GM21717 (cell line): ENCODE data around the gene EXT2.

Source experiments
- ATAC-seq: cut with Tn5 transposase; IDR thresholded peaks from one replicate; pipeline ENCODE4 v1.9.1; 2021; ENCODE audit warnings: mild to moderate bottlenecking, moderate library complexity; ENCODE audit not compliant: unreplicated experiment

Gene EXT2

DNA sequence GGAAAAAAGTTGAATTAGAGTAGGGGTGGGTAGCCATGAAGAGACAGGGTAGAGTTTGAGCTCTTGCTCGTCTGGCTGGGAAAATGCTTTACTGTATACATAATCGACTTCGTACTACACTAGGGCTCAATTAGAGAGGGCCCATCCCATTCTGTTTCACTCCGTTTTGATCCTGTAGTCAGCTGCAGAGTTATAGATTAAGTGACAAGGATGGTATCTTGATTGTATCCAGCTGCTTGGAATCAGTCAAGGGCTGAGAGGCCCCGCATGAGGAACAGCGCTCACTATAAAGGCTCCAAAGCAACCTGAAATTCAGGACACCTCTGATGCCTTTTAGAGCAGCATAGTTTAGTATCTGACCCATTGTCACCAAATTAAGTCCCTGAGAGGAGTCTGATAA, 132.9 kb downstream of the EXT2 start:
- no peak for ATAC-seq

DNA sequence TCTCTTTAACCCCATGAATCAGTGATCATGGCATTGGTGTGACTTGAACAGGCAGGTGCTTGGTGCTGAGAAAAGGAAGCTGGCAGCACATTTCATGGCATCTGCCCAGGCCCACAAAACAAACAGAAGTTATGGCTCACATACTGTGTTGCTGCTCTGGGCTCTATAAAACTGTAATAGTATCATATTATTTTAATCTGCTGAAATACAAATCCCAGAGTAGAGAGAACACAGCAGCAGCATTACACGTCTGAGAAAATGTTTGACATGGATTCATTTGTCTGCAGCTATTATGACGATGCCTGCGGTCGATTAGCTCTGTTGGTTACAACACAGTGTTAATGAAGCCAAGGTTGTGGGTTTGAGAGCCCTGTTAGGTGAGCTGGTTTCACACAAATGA, 133.6 kb downstream of the EXT2 start:
- ATAC-seq, result no peak

DNA sequence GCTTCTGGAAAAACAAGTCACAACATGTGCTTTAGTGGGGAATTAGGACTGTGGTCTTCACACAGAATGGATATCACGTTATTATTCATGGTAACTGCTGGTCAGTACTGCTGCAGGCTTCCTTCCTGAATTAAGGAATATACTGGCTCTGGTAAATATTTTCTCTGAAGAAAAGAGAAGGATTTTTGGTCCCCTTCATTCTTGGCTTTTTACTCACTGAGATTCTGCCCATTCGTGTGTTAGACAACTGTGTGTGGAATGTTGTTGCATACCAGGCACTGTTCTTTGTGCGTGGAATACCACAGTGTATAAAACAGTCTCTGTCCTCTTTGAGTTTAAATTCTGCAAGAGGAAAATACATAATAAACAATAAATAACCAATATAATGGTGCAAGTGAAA, 134.1 kb downstream of the EXT2 start:
- ATAC-seq, result no peak

DNA sequence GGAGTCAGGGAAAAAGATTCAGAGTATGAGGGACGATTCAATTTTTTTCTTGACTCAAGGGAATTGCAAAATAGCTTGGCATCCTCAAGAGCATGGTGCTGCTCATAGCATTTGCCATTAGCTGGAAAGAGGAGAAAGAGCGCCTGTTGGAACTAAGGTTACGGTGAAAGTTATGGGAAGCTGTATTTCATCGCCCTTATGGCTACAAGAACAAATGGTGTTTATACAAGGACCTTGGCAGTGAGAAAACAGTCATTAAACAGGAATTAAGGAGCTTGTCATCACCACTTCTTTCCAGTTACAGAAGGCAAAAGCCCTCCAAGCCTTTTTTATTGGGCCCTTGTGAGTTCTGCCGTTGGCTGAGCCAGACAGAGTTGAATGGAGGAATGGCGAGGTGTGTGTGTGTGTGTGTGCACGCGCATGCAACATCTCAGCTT, 140.3 kb downstream of the EXT2 start:
- no peak for ATAC-seq

DNA sequence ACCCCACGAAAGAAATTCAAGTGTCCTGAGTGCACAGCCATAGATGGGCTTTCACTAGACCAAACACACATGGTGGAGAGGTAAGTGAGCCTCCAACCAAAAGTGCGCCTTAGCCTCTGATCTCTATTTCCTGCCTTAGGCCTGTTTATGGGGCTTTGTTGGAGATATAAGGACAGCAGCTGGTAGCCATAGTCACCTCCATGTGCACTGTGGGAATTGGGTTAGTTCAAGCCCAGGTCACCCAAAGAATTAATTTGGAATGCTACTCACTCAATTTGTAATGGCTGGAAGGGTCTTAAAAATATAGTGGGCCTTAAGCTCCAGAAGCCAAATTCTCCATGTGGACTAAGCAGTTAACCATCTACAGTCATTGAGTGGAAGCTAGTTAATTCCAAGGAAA, 140.8 kb downstream of the EXT2 start:
- no peak for ATAC-seq

DNA sequence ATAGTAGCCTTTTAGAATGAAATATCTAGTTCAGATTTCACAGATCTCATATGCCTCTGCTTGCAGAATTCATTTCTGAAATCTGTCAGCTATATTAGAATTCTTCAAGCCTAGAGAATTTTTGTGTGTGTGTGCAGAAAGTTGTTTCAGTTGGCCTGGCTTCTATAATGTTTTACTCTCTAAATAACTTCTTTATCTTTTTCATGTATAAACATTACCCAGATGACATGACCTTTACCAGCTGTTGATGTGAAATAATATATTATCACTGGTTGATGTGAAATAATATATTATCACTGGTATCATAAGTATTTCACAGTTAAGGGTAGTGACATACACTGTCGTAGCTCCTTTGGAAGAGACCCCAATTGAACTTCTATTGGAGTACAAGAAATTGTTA, 141.7 kb downstream of the EXT2 start:
- ATAC-seq, result no peak

DNA sequence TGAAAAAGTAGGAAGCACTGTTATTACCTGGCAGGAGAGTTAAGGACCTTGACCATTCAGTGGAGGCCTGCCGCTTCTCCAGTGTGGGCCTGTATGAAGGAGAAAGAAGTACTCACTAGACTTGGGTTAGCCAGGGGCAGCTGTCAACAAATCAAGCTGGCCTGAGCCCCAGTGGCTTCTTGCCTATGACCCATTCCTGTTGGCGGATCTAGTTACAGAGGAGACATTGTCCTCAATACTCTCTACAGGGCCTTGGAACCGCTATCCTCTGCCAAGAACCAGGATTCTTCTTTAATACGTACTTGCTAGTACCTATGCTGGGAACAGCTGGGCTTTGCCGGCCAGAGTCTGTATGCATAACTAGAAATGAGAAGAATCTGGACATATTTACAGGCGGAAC, 146.4 kb downstream of the EXT2 start:
- ATAC-seq, result no peak

DNA sequence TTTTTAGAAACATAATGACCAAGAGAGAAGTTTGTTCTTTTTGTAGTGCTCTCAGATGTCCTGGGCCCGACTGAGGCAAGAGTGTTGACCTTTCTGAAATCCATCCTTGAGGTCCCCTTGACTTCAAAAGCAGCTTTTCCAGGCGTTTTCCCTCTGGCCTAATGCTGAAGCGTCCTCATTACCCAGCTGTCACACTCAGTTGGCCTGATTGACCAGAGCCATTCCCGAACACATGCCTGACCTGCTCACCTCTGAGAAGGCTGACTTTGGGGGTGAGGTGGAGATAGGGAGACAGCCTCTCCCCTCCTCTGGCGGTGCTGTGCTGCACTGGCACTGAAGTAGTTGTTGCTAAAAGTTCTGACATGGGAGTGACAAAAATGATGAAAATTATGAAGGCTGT, 147.6 kb downstream of the EXT2 start:
- ATAC-seq, result no peak

DNA sequence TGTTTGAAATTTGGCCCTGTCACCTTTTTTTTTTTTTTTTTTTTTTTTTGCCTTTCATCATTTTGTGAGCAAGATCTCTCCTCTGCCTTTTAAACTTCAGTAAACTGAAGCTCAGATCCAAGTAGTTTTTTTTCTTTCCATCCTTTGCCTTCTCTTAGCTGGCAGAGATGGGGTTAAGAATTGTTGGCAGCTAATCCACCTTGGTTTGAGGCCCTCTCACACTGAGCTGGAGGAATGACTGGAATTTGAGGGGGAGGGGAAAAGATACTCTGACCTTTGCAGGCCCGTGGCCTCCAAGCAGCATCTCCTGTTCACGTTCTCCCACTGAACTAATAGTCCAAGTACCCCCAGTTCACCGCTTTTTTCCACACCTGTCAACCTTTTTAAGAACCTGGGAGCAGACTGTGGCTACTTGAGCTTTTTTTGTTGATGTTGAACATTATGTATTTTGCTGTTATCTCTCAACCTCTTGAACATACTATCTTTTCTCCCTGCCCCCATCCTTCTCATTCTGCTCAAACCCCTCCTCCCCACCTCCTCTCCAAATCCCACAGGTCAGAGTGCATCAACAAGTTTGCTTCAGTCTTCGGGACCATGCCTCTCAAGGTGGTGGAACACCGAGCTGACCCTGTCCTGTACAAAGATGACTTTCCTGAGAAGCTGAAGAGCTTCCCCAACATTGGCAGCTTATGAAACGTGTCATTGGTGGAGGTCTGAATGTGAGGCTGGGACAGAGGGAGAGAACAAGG, 148.3 kb downstream of the EXT2 start:
- no peak for ATAC-seq

DNA sequence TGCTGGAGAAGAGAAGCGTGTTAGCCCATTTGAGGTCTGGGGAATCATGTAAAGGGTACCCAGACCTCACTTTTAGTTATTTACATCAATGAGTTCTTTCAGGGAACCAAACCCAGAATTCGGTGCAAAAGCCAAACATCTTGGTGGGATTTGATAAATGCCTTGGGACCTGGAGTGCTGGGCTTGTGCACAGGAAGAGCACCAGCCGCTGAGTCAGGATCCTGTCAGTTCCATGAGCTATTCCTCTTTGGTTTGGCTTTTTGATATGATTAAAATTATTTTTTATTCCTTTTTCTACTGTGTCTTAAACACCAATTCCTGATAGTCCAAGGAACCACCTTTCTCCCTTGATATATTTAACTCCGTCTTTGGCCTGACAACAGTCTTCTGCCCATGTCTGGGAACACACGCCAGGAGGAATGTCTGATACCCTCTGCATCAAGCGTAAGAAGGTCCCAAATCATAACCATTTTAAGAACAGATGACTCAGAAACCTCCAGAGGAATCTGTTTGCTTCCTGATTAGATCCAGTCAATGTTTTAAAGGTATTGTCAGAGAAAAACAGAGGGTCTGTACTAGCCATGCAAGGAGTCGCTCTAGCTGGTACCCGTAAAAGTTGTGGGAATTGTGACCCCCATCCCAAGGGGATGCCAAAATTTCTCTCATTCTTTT, 149.3 kb downstream of the EXT2 start:
- ATAC-seq, result no peak

DNA sequence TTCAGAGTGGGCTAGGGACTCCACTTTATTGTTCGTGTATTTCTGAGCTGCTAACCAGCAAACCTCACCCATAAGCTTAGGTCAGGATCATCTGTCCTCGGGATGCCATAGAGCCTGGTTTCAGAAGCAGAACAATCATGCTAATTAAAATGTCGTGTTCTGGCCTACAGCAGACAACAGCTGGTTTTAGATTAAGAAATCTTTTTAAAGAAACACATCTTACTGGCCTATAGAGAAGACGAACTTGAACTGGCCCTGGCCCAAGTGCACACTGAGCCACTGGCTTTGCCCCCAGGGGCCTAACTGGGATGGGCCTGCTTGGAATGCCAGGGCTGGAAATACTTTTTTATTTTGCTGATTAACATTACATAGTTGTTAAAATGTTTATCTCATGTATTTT, 151.2 kb downstream of the EXT2 start:
- no peak for ATAC-seq

DNA sequence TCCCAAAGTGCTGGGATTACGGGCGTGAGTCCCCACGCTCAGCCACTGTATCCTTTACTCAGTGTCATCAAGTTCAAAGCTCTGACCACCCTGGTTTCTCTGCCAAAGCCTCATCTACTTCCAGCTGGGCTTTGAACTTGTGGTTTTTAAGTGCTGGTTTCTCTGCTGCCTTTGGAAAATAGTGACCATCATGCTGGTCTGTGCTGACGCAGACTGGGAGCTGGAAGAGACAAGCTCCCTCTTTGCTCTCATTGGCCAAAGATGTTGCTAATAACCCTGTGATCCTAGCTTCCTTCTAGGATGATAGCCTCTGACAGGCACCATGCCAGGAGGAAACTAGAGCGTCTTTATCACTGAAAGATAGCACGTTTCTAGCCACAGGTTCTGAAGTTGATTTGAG, 152.0 kb downstream of the EXT2 start:
- no peak for ATAC-seq

DNA sequence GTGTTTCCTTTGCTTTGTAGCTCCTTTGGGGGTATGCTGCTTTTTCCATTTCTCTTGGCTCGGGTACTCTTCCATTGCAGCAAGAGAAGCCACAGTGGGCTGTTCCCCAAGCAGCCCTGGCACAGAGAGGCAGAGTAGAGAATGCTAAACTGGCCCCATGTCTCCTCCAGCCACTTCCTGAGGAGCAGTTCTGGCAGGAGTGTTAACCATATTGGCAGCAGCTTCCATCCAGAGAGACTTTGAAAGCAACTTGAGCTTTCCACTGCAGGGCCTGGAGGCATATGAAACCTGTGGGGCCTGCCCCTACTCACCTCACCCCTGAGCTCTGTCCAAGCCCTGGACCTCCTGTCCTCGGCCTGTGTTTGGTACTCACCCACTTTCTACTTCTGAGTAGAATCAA, 152.6 kb downstream of the EXT2 start:
- ATAC-seq, result no peak

DNA sequence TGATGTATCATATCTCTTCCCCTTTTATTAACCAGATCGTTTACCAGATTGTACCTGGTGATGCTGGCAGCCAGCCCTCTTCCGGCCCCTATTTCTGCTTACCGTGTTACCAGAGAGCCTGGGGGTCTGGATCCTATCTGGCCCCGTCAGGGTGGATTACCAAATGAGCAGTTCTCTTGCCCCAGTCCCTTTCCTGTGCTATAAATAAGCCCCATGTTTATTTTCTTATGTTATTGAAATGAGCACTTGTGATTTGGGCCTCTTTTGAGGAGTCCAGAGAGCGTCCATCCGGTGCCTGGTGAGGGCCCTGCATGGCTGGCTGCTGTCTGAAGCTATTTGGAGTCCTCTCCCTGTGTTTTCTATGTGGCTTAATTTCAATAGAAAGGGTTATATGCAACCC, 154.9 kb downstream of the EXT2 start:
- no peak for ATAC-seq

DNA sequence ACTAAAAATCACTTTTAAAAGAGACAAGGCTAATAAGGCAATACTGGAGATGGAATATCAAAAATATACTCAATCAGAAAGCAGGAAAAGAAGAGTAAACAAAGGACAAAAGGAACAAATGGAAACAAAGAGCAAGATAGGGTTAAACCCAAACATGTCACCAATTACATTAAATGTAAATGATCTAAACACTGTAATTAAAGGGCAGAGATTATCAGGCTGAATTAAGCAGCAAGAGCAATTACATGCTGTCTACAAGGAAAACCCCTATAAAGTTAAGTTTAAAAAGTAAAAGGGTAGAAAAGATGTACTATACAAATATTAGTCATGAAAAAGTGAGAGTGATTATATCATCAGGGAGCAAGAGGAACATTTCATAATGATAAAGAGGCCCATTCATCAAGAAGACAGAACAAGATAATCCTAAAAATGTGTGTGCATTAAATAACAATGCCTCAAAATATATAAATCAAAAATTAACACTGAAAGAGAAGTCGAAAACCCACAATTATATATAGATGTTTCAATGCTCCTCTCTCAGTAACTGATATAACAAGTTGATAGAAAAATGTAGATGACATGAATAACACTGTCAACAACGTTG, 157.6 kb downstream of the EXT2 start:
- no peak for ATAC-seq

DNA sequence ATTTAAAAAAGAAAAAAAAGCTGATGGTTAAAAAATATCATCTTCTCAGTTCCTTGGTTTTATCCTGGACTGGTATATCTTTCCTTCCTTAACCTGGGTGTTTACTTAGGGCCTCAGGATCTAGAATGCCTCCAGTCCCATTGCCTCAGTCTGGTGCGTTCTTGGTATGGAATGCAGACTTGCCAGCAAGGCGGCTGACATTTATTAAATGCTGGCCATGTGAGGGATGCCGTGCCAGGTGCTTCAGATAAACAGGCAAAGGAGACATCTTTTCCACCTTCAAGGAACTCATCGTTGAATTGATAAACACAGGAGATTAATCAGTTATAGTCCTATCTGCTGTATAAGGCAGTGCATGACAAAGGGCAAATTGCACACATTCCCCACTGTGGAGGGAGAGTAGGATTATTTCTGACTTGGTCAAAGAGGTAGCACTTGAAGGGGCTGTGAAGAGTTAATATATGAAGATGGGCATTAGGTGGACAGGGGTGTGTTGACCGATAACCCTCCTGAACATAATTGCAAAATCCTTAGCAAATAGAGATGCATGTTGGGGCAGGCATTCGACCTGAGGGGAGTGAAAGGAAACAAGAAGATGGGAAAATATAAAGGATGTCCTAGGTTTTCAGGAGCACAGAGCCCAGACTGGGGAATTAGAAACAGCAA, 160.1 kb downstream of the EXT2 start:
- no peak for ATAC-seq

DNA sequence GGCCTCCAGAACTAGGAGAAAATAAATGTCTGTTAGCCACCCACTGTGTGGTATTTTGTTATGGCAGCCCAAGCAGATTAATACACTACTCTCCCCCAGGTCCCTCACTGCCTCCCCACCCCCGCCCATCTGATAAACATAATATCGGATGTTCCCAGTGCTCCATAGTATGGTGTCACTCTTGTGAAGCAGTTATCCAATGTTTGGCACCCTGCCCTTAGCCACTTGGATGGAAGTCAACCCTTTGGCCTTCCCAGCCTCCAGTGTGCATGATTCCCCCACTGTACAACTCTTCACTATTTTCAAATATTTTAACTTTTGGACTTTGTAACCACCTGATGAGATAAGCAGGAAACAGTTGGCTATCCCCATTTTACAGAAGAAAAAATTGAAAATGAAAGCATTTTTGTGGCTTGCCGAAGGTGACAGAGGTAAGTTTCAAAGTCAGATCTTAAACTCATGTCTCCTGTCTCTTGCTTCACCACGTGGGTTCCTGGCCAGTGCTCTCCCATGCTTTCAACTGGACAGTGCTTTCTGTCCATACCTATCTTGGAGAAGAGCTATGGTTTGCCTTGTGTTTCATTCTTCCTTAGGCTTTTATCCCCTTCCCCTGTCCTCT, 161.3 kb downstream of the EXT2 start:
- ATAC-seq, result no peak

DNA sequence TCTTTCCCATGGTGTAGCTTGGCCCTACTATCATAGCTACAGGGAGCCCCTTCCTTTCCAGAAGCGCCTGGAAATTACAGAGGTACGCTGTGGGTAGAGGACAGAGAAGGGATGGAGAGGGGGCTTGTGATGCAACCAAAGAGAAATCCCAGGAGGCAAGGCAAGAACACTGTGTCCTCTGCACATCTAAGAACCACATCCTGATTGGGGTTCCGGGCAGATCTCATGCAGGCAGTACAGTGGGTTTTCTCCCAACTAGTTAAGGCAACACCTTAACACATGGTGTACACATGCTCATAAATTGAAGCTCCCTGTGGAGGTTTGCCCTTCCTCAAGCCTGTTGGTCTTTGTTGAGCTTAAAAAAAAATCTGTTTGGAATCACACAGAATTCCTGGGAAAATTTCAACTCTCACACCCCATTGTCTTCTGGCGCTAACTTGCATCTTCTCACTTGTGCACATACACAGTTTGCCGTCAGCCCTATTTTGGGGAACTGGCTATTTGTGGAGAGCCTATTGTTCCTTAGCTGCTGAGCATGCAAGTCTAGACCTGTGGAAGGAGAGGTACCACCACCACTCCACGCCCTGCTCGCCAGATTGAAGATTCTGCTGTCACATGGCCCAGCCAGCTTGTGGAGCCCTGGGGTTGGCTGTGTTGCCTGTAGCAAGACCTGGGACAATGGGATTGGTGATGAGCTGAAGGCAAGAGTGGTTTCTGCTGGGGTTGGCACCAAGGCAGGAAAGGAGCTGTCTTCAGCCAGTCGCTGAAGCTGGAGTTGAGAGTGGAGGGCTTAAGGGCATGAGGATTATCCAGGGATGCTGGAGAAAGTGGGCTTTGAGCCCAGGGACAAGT, 162.1 kb downstream of the EXT2 start:
- ATAC-seq, result no peak

DNA sequence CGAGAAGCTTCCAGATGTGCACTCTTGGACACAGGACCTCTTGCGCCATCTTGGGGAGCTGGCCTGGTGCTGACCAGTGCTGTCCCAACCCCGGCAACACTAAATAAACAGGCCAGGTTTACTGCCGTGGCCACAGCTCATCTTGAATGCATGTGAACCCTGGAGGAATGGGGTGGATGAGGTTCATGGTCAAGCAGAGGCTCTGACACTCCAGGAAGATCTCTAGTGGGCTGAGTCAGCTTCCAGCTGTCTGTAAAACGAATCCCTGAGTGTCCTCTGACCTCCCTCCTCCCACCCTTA, 162.7 kb downstream of the EXT2 start:
- no peak for ATAC-seq

DNA sequence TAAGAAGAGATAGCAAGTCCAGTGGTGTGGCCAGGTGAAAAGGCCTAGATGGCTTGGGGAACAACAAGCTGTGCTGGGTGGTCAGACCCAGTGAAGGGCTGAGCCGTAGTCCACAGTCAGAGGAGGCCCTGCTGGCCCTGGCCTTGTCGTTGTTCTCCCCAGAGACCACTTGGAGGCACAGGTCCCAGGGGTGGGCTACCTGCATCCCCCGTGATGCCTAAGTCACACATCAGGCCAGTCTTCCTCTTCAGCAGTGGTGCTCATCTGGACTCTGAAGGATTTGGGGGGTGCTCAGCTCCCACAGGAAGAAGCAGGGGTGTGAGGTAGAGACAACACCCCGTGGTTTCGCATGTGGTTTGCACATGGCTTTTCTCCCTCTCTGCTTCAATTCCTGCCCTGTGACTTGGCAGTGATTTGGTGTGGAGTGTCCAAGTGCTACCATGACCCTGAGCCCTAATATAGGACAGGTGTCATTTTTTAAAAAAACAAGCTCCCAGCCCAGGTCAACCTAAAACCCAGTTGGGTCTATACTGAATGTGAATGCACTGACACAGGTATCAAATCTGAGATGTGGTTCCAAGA, 163.5 kb downstream of the EXT2 start:
- ATAC-seq, result no peak
